GM12874 (cell line): ENCODE data around the gene KCNJ14.

Experiments used
- TF ChIP-seq, protein P1 (sequence below): IDR thresholded peaks from 2 replicates; pipeline ENCODE4 v1.5.1; 2011; ENCODE audit warnings: low read depth, mild to moderate bottlenecking, control low read depth, low read length, moderate library complexity; ENCODE audit not compliant: insufficient read depth

KCNJ14 gene

DNA sequence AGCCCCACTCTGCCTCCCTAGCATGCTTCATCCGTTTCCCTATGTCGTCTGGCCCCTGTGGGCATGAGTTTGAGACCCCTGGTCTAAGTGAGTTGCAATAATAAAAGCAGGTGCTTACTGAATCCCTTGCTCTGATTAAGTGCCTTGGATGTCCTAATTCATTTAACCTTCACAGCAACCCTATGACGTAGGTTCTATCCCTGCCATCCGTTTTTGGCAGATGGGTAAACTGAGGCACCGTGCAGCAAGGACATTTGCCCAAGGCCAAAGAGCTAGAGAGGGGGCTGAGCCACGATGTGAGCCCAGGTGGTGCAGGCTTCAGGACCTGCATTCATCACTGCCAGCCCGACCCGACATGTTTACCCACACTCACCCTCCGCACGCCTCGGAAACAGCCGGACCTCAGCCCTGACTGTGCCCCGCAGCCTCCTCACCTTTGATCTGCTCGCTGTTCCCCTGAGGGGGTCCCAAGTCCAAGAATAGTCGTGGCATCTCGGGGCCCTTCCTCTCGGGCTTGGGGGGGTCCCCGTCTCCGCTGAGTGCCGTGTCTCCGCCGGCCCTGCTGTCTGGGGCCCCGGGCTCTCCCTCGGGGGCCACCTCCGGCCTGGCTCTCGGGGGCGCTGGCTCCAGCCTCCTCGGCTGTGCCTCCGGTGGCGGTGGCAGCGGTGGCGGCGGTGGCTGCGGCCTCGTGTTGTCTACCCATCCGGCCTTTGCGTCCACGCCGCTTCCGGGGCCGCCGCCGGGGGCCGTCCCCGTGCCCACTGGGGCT, 41.8 kb downstream of the KCNJ14 start:
- TF ChIP-seq, protein P1, sequence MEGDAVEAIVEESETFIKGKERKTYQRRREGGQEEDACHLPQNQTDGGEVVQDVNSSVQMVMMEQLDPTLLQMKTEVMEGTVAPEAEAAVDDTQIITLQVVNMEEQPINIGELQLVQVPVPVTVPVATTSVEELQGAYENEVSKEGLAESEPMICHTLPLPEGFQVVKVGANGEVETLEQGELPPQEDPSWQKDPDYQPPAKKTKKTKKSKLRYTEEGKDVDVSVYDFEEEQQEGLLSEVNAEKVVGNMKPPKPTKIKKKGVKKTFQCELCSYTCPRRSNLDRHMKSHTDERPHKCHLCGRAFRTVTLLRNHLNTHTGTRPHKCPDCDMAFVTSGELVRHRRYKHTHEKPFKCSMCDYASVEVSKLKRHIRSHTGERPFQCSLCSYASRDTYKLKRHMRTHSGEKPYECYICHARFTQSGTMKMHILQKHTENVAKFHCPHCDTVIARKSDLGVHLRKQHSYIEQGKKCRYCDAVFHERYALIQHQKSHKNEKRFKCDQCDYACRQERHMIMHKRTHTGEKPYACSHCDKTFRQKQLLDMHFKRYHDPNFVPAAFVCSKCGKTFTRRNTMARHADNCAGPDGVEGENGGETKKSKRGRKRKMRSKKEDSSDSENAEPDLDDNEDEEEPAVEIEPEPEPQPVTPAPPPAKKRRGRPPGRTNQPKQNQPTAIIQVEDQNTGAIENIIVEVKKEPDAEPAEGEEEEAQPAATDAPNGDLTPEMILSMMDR: no peak

DNA sequence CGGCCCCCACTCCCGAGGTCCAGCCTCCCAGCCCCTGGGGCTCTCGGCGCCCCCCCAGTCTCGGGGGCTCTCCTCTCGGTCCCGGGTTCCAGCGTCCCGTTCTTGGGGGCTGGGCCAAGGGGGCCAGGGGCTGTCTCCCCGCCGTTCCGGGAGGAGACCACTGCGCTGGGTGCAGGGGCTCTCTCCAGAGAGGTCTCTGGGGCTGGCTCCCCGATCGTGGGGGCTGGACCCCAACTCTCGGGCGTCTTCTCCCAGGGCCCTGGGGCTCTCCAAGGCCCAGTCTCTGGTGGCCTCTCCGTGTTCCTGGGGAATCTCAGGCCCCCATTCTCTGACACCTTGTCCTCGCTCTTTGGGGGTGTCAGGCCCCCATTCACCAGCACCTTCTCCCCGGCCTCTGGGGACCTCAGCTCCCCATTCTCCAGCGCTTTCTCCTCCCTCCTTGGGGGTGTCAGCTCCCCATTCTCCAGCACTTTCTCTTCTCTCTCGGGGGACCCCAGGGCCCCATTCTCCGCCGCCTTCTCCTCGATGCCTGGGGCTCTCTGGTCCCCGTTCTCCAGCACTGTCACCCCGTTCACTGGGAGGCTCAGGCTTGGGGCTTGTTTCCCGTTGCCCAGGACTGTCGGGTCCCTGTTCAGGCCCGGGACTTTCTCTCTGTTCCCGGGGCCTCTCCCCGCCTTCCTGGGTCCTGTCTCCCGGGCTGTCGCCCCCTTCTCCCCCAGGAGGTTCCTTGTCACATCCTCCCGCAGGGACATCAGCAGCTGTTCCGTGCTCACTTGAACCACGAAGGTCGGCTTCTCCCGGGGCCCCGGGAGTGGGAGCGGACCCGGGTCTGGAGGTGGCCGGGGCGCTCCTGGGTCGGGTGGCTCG, 42.6 kb downstream of the KCNJ14 start:
- TF ChIP-seq, protein P1: no peak

DNA sequence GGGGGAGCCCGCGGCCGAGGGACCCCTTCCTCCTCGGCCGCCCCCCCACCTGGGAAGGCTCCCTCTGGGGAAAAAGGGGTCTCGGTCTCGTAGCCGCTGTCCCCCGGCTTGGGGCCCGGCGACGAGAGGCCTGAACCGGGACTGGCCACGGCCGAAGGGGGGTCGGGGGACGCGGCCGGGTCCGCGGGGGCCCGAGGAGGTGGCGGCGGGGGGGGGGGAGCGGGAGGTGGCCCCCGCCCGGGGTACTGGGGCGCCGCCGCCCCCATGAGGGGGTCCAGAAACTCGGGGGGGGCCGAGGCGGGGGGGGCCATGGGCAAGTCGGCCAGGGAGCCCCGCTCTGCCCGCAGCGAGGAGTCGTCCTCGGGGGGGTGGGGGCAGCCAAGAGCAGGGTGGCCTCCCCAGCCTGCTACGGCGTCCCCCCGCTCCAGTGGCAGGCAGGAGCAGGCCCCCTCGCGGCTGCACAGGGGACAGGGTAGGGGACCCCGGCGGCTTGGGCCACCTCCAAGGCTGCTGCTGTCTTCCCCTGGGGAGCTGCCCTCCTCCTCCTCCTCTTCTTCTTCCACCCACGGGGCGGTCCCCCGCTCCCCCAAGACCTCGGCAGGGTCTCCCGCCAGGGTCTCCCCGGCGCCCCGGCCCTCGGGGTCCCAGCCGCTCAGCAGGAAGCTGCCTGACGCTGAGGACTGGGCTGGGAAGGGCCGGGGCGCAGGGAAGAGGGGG, 43.4 kb downstream of the KCNJ14 start:
- TF ChIP-seq, protein P1: no peak

DNA sequence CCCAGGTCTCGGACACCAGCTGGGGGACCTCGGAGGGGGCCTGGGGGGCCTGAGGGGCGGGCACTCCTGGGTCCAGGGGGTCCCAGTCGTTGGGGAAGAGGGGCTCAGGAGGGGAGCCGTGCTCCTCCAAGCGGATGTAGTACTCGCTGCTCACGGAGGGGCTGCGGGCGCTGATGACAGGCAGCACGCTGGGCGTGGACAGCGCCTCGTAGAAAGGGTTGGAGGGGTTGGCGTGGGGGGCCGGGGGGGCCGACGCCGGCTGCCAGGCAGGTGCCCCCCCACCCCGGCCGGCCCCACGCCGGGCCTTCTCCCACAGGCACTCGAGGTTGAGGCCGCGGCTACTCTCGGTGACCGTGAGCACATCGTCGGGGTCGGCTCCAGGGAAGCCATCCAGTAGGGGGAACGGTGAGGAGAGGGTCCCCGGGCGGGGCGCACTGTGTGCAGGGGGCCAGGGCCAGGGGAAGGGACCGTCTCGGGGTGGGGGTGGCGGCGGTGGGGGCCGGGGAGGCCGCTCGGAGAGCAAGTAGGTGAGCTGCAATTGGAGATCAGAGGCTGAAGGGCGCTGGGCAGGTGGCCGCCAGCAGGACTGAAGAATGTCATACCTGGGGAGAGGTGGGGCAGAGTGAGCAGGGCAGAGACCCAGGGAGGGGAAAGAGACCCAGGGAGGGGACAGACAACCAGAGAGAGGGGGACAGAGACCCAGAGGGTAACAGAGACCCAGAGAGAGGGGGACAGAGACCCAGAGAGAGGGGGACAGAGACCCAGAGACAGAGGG, 44.1 kb downstream of the KCNJ14 start:
- TF ChIP-seq, protein P1: no peak

DNA sequence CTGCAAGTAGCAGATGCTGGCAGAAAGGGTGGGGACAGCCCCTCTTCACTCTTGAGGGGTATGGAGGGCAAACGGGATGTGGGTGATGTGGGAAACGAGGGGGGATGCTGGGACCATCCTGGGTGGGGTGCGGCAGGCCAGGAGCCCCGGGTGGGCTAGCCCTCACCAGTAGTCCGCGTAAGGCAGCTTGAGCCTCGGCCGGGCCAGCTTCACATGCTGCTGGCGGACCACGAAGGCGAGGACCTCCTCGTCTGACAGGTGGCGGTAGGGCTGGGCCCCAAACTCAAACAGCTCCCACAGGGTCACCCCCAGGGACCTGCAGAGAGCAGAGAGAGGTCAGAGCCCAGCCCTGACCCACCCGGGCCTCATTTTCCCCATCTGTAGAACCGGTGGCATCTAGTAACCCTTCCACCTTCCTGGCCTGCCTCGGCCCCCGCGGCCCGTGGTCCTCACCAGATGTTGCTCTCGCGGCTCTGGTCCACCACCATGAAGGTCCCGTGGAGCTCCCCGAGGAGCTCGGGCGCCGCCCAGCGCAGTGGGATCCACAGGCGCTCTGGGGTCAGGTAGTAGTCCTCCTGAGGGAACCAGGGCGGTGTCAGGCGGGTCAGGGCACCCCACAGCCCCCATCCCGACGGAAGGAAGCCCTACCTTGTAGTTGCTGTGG, 45.6 kb downstream of the KCNJ14 start:
- TF ChIP-seq, protein P1: no peak

DNA sequence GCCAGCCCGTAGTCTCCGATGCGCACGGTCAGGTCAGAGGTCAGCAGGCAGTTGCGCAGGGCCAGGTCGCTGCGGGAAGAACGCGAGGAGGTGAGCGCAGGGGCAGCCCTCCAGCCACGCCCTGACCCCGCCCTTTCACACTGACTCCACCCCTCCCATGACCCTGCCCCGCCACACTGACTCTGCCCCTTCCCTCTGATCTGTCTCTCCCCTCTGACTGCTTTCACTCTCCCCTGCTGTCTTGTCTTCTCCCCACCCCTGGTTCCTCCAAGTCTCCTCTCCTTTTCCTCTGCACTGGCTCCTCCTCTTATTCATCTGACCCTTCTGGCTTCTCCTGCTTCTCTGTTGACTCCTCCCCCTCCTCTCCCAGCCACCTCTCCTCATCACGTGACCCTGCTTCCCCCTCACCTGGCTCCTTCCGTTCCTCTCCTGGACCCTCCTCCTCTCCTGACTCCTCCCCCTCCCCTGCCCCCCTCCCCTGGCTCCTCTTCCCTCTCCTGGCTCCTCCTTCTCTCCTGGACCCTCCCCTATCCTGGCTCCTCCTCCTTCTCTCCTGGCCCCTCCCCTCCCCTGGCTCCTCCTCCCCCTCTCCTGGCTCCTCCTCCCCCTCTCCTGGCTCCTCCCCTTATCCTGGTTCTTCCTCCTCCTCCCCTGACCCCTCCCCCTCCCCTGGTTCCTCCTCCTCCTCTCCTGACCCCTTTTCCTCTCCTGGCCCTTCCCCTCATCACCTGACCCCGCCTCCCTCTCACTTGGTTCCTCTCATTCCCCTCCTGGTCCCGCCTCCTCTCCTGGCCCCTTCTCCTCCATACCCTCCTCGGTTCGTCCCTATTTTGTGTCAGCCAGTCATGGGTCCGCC, 46.3 kb downstream of the KCNJ14 start:
- TF ChIP-seq, protein P1: no peak
